Progenitor cell of endocrine pancreas (in vitro differentiated cells): ENCODE results near the gene ENTPD1. TPM values are rescaled to one million over a fixed set of nuclear protein-coding genes. Genes with fewer than 3 reads are reported as not detected.

Experiments
- DNase-seq: peaks from one replicate; pipeline ENCODE4 v3.0.0; 2021; ENCODE audit warnings: low spot score; ENCODE audit not compliant: unreplicated experiment
- H3K27ac Mint-ChIP-seq: 2 replicates; pipeline ENCODE4 v1.8.0; 2021; ENCODE audit warnings: mild to moderate bottlenecking, moderate library complexity, mixed read lengths
- H3K27me3 Mint-ChIP-seq: 2 replicates; pipeline ENCODE4 v1.8.0; 2021; ENCODE audit warnings: mixed read lengths
- H3K36me3 Mint-ChIP-seq: 2 replicates; pipeline ENCODE4 v1.8.0; 2022; ENCODE audit warnings: mixed read lengths; ENCODE audit not compliant: insufficient read depth
- H3K4me1 Mint-ChIP-seq: 2 replicates; pipeline ENCODE4 v1.8.0; 2021; ENCODE audit warnings: low read depth, mixed read lengths
- H3K4me3 Mint-ChIP-seq: 2 replicates; pipeline ENCODE4 v1.8.0; 2021; ENCODE audit warnings: low read depth, mild to moderate bottlenecking, moderate library complexity, mixed read lengths
- H3K9me3 Mint-ChIP-seq: 2 replicates; pipeline ENCODE4 v1.8.0; 2021; ENCODE audit warnings: low read depth, mixed read lengths
- total RNA-seq: library from RNA; stranded (reverse); gene quantifications from 2 replicates; pipeline ENCODE4 v1.2.1, GENCODE V29; 2021
- TF ChIP-seq, protein P1 (sequence below): fragments of 200-600 bp; sonication (generic); IDR thresholded peaks from one replicate; pipeline ENCODE4 v1.5.0; 2021; ENCODE audit warnings: antibody characterized with exemption, mild to moderate bottlenecking; ENCODE audit not compliant: unreplicated experiment

The ENTPD1 gene
- total RNA-seq, 1 donor from 2014 or later: not detected

DNA sequence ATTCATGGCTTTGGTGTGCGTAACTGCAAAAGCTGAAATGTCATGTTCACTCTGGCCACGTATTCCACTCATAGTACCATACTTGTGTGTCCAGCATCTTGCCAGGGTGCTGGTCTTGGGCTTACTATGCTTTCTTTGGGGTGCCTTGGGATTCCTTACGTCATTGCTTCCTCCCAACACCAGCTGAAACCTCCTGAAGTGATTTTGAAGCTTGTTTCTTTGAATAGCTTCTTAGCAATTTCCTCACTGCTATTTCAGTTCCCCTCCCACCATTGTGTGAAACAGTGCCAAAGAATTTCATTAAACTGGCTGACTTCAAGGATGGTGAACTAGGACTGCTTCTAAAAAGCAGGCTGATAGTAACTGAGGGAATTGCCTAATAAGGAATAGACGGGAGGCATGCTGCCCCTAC, 36.9 kb downstream of the ENTPD1 start:
- H3K27me3 Mint-ChIP-seq: no peaks in the 10 kb centered on the region
- H3K36me3 Mint-ChIP-seq: no peaks in the 10 kb centered on the region
- H3K27ac Mint-ChIP-seq: no peak overlapping the region
- TF ChIP-seq, protein P1, sequence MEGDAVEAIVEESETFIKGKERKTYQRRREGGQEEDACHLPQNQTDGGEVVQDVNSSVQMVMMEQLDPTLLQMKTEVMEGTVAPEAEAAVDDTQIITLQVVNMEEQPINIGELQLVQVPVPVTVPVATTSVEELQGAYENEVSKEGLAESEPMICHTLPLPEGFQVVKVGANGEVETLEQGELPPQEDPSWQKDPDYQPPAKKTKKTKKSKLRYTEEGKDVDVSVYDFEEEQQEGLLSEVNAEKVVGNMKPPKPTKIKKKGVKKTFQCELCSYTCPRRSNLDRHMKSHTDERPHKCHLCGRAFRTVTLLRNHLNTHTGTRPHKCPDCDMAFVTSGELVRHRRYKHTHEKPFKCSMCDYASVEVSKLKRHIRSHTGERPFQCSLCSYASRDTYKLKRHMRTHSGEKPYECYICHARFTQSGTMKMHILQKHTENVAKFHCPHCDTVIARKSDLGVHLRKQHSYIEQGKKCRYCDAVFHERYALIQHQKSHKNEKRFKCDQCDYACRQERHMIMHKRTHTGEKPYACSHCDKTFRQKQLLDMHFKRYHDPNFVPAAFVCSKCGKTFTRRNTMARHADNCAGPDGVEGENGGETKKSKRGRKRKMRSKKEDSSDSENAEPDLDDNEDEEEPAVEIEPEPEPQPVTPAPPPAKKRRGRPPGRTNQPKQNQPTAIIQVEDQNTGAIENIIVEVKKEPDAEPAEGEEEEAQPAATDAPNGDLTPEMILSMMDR: no peak
- DNase-seq: no peak
- no peak overlapping the region for H3K4me3 Mint-ChIP-seq
- no peaks in the 10 kb centered on the region for H3K4me1 Mint-ChIP-seq
- H3K9me3 Mint-ChIP-seq: no peaks in the 10 kb centered on the region

DNA sequence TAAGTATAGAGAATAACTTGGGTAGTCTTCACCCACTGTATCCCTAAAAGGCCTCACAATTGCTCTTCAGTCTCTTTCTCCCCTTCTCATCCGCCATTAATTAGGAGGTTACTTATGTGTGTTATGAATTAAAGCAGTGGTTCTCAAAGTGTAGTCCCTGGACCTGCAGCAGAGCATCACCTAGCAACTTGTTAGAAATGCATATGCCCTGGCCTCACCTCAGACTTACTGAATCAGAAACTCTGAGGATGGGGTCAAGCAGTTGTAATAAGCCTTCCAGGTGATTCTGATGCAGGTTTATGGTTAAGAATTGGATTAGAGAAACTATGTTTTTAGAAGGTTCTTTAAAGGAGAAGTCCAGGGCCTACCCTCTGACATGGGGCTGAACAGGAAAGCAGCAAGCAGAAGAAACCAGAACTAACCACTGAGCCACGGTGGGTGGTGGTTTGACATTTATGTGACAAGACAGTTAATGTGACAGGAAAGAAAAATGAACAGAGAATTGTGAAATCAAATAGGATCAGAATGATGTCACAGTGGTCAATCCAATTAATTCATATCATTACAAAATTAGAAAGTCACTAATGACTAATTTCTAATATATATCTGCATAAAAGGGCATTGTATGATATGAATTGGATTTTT, 37.6 kb downstream of the ENTPD1 start:
- no peak for DNase-seq
- no peaks in the 10 kb centered on the region for H3K36me3 Mint-ChIP-seq
- H3K4me1 Mint-ChIP-seq: no peaks in the 10 kb centered on the region
- TF ChIP-seq, protein P1: no peak
- no peaks in the 10 kb centered on the region for H3K27me3 Mint-ChIP-seq
- no peak overlapping the region for H3K27ac Mint-ChIP-seq
- H3K9me3 Mint-ChIP-seq: no peaks in the 10 kb centered on the region
- H3K4me3 Mint-ChIP-seq: no peak overlapping the region

DNA sequence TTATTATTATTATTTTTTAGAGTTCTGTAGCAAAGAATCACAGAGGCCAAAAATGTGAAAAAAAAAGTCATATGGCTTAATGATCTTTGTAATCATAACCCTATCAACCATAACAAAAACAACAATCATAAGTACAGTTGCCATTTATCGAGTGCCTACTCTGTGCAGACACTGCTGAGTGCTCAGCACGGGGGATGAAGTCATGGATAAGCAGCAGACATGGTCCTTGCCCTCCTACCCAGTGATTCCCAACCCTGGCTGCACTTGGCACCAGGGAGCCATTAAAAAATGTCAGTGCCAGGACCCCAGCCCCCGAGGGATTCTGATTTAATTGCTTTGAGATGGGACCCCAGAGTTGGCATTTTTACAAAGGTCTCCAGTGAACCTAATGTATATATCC, 38.2 kb downstream of the ENTPD1 start:
- no peaks in the 10 kb centered on the region for H3K9me3 Mint-ChIP-seq
- H3K36me3 Mint-ChIP-seq: no peaks in the 10 kb centered on the region
- TF ChIP-seq, protein P1: no peak
- H3K27ac Mint-ChIP-seq: no peak overlapping the region
- H3K27me3 Mint-ChIP-seq: no peaks in the 10 kb centered on the region
- no peak overlapping the region for H3K4me3 Mint-ChIP-seq
- H3K4me1 Mint-ChIP-seq: no peaks in the 10 kb centered on the region
- DNase-seq: no peak

DNA sequence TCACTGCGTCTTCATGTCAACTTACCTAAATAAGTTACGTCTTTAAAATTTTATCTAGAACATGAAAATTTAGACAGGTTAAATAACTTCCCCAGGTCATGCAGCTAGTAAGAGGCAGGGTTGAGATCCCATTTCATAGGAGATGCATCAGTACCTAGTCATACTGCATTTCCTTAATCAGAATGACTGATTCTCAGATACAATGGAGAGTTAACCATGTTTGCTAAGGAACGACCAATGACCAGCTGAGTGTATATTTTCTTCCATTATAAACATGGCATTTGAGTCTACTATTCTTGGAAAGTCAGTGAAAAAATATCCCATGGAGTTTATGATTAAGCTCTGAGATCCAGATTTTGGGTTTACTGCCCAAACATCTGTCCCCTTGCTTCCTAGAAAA, 39.6 kb downstream of the ENTPD1 start:
- peaks cover 7% of the 10 kb centered on the region for H3K9me3 Mint-ChIP-seq
- no peak overlapping the region for H3K4me3 Mint-ChIP-seq
- no peak for DNase-seq
- H3K4me1 Mint-ChIP-seq: no peaks in the 10 kb centered on the region
- no peak overlapping the region for H3K27ac Mint-ChIP-seq
- H3K27me3 Mint-ChIP-seq: no peaks in the 10 kb centered on the region
- no peaks in the 10 kb centered on the region for H3K36me3 Mint-ChIP-seq
- TF ChIP-seq, protein P1: no peak

GRCh38 chr10:95796504-95796903, 40.5 kb downstream of the ENTPD1 start:
- H3K27ac Mint-ChIP-seq: no peak overlapping the region
- H3K4me1 Mint-ChIP-seq: no peaks in the 10 kb centered on the region
- no peak overlapping the region for H3K4me3 Mint-ChIP-seq
- H3K9me3 Mint-ChIP-seq: peaks cover 7% of the 10 kb centered on the region
- no peaks in the 10 kb centered on the region for H3K36me3 Mint-ChIP-seq
- no peak for DNase-seq
- TF ChIP-seq, protein P1: no peak
- H3K27me3 Mint-ChIP-seq: no peaks in the 10 kb centered on the region
